ENCODE results near the gene TBX3. TPM values are rescaled to one million over a fixed set of nuclear protein-coding genes. Genes with fewer than 3 reads are reported as not detected.

The TBX3 gene
- total and polyA plus RNA-seq, 10 of the 15 experiments (the other 5 are each of a cell fraction or from before 2014, with no cell fraction given): 0.04 to 0.28 (median 0.08) TPM; not detected in 7

- DNase-seq (ENCODE audit: low read depth, low spot score) (no peak), ATAC-seq (no peak), FAIRE-seq (no peak)
- ChIA-PET RAD21 (ENCODE audit: unreplicated experiment) (no interaction called here), POLR2A (no interaction called here), CTCF (no interaction called here), SMC1A (ENCODE audit: uncharacterized antibody, unreplicated experiment) (no interaction called here)
- Histone ChIP-seq H2AFZ (ENCODE audit: control insufficient read depth, low read depth, low read length) (no peak overlapping the region), H4K20me1 (ENCODE audit: control insufficient read depth, insufficient read depth) (no peaks in the 10 kb centered on the region), H3K36me3 (ENCODE audit: control insufficient read depth in 2 of 2, insufficient read depth in 2 of 2, low read length in 1 of 2) (no peaks in the 10 kb centered on the region), H3K27ac (ENCODE audit: control insufficient read depth, insufficient read depth) (no peak overlapping the region), H3K4me1 (ENCODE audit: control insufficient read depth, insufficient read depth, low read length) (no peaks in the 10 kb centered on the region), H3K79me2 (ENCODE audit: control insufficient read depth, insufficient read depth, low read length) (no peaks in the 10 kb centered on the region), H3K4me2 (ENCODE audit: control insufficient read depth, insufficient read depth) (no peak overlapping the region), H3K4me3 (no peak overlapping the region), H3K9me3 (replicated peaks; ENCODE audit: control insufficient read depth, insufficient read depth, low read length) (peaks cover 1% of the 10 kb centered on the region; the same call in 1 of the 3 replicates), H3K27me3 (replicated peaks in 1 of 2; ENCODE audit: control insufficient read depth in 2 of 2, insufficient read depth in 2 of 2, low read length in 1 of 2) (peaks cover 2 to 30% of the 10 kb centered on the region in 2 experiments), H3K9ac (ENCODE audit: control insufficient read depth, insufficient read depth, low read length) (no peak overlapping the region)
- whole genome bisulfite sequencing (ENCODE audit: insufficient coverage, insufficient replicate concordance, low lambda C conversion rate, missing lambda C conversion rate): 37% methylated on average over 24 of the region's 24 CpGs
- in situ Hi-C loops (cut with MboI) (no loop called here), intact Hi-C loops (cut with micrococcal nuclease; ENCODE audit: unreplicated experiment) (no loop called here)
- no TSS peak for BruUV-seq (replicated peaks)
- TF ChIP-seq REST (IDR thresholded peaks at IDR 0.05; ENCODE audit: low read depth, low read length) (no peak), BMI1 (IDR thresholded peaks at IDR 0.05; ENCODE audit: borderline replicate concordance) (no peak), ATF3 (IDR thresholded peaks at IDR 0.05; ENCODE audit: borderline replicate concordance, extremely low read depth, low read depth, low read length) (no peak), RELB (IDR thresholded peaks at IDR 0.05; ENCODE audit: low read depth) (no peak), ZNF592 (IDR thresholded peaks at IDR 0.05) (no peak), BCL3 (IDR thresholded peaks at IDR 0.05; ENCODE audit: borderline replicate concordance, insufficient read depth, low read depth, low read length, poor library complexity, severe bottlenecking) (no peak), MYB (IDR thresholded peaks at IDR 0.05; ENCODE audit: borderline replicate concordance, low read depth, low read length) (no peak), CEBPZ (IDR thresholded peaks at IDR 0.05; ENCODE audit: low read depth, low read length) (no peak)
Observed at GRCh38 chr12:114684870-114685273, 897 bp upstream of the TBX3 start.
